Stimulated activated CD8-positive, alpha-beta memory T cell treated with anti-CD3 and anti-CD28 coated beads, Interleukin-7, amount 100 ng/mL, for 4 hours (primary cell): ENCODE results near the gene SPDYE5.

Experiments
- DNase-seq, 2 donors: peaks; one replicate each; pipeline ENCODE4 v3.0.0-alpha.2; 2020; ENCODE audit warnings: low read depth in 2 of 2

Gene SPDYE5

GRCh38 chr7:75536940-75537538 lies 44.9 kb downstream of the SPDYE5 start:
- DNase-seq = no peak

GRCh38 chr7:75537731-75538130 lies 45.6 kb downstream of the SPDYE5 start:
- DNase-seq = no peak

- no peak for DNase-seq
Measured at GRCh38 chr7:75546237-75547015, 54.3 kb downstream of the SPDYE5 start.
